ENCODE data around the gene TLX3.
"Not testable (repeated sequence)": the region's sequence is repeated elsewhere in the genome, so short reads cannot be mapped to it uniquely, and the experiment has no call there.

TLX3 gene

GRCh38 chr5:171308453-171309275 lies at the start of gene TLX3:
Gene TLX3, plus strand, starts transcription at chr5:171309248. Its CDS starts 118 bp downstream, at chr5:171309366.
- DNase-seq: no peak

GRCh38 chr5:171261361-171261760 lies 47.7 kb upstream of the TLX3 start:
- no peak for DNase-seq

- DNase-seq: no peak
These were observed 47.1 kb upstream of the TLX3 start for GRCh38 chr5:171261904-171262303.

- no peak for DNase-seq
These were observed 45.9 kb upstream of the TLX3 start for GRCh38 chr5:171263181-171263580.

- no peak for DNase-seq
These were observed 44.2 kb upstream of the TLX3 start for GRCh38 chr5:171264843-171265242.

GRCh38 chr5:171268700-171269620 lies 40.1 kb upstream of the TLX3 start:
- no peak for DNase-seq

- no peak for DNase-seq
These were observed 39.3 kb upstream of the TLX3 start for GRCh38 chr5:171269717-171270116.

- no peak for DNase-seq
These were observed 38.9 kb upstream of the TLX3 start for GRCh38 chr5:171270136-171270535.

- DNase-seq: no peak
These were observed 37.2 kb upstream of the TLX3 start for GRCh38 chr5:171271798-171272197.

- DNase-seq: no peak
These were observed 35.8 kb upstream of the TLX3 start for GRCh38 chr5:171272996-171273970.

- no peak for DNase-seq
These were observed 33.1 kb upstream of the TLX3 start for GRCh38 chr5:171275841-171276544.

GRCh38 chr5:171283753-171284152 lies 25.3 kb upstream of the TLX3 start:
- no peak for DNase-seq

- no peak for DNase-seq
These were observed 23.6 kb upstream of the TLX3 start for GRCh38 chr5:171285465-171285864.

GRCh38 chr5:171288066-171288465 lies 21.0 kb upstream of the TLX3 start:
- no peak for DNase-seq

- DNase-seq: no peak
These were observed 17.7 kb upstream of the TLX3 start for GRCh38 chr5:171291371-171291770.

- DNase-seq: no peak
These were observed 13.7 kb upstream of the TLX3 start for GRCh38 chr5:171295299-171295698.

GRCh38 chr5:171295801-171296200 lies 13.2 kb upstream of the TLX3 start:
- DNase-seq: no peak

- not testable (repeated sequence) for DNase-seq
These were observed 11.1 kb upstream of the TLX3 start for GRCh38 chr5:171297941-171298340.

GRCh38 chr5:171299228-171299627 lies 9.8 kb upstream of the TLX3 start:
- no peak for DNase-seq

- no peak for DNase-seq
These were observed 9.2 kb upstream of the TLX3 start for GRCh38 chr5:171299851-171300250.

GRCh38 chr5:171300358-171300757 lies 8.7 kb upstream of the TLX3 start:
- DNase-seq: no peak

- no peak for DNase-seq
These were observed 2.9 kb upstream of the TLX3 start for GRCh38 chr5:171306166-171306565.
